ENCODE results near the gene GAS6. TPM values are rescaled to one million over a fixed set of nuclear protein-coding genes. Genes with fewer than 3 reads are reported as not detected.

Gene GAS6
- total and polyA plus RNA-seq, 11 donors: 96.7 to 438 (median 183) TPM

DNA sequence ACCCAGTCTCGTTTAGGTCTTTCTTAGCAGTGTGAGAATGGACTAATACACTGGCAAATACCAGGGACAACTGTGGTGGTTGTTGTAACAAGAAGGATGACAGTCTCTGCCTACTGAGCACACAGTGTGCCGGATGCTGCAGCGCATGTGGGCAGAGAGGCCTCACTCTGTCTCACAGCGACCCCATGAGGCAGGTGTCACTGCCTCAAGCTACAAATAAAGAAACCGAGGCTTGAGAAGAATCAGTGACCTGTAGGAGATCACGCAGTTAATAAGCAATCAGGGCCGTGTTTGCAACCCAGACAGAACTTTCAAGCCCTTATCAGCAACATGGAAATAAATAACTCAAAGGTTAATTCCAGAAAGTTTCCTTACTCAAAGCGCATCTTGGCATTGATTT lies 40.5 kb upstream of the GAS6 start:
- no peaks in the 10 kb centered on the region for H3K9me3 ChIP-seq
- intact Hi-C loops (cut with DNase I): loop anchor here (1.0 to 5.0 kb wide), 3 partner anchors 87 to 88 kb away; no protein-coding TSS in a partner anchor
- peak; percentile 52 to 84 (median 76) for TF ChIP-seq CTCF (IDR thresholded peaks at IDR 0.05)
- TF ChIP-seq POLR2A (IDR thresholded peaks at IDR 0.05): no peak
- ATAC-seq: peak; percentile 90 to 95 (median 94)
- H3K4me3 ChIP-seq: no peak overlapping the region
- 29 to 48% (median 38%) methylated on average over 8 of the region's 8 CpGs for WGBS, 4 donors
- peaks cover 0 to 10% (median 3%) of the 10 kb centered on the region in 12 donors for H3K4me1 ChIP-seq
- H3K27ac ChIP-seq: no peak overlapping the region
- DNase-seq: peak in 3 of 5 donors; percentile 63 to 77 (median 76)
- peaks cover 0 to 10% (median 0%) of the 10 kb centered on the region in 9 donors for H3K27me3 ChIP-seq
- no peaks in the 10 kb centered on the region for H3K36me3 ChIP-seq

DNA sequence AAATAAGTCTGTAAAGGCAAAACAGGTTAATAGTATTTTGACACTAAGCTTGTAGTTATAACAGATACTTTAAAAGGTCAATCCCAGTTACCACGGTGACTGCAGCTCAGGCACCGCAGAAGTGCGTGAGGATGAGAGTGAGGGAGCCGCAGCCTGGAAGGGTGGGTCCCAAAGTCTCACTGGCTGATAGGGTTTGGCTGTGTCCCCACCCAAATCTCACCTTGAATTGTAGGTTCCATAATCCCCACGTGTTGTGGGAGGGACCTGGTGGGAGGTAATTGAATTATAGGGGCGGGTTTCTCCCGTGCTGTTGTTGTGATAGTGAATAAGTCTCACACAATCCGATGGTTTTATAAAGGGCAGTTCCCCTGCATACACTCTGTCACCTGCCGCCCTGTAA lies 40.0 kb upstream of the GAS6 start:
- Histone ChIP-seq H3K27me3 (peaks cover 0 to 5% (median 0%) of the 10 kb centered on the region in 9 donors), H3K9me3 (no peaks in the 10 kb centered on the region), H3K27ac (peak overlapping the region in 1 of 12 donors; percentile 24), H3K4me3 (no peak overlapping the region), H3K4me1 (peaks cover 0 to 10% (median 3%) of the 10 kb centered on the region in 12 donors), H3K36me3 (no peaks in the 10 kb centered on the region)
- intact Hi-C loops (cut with DNase I): loop anchor here (1.0 to 5.0 kb wide), 3 partner anchors 87 kb away; no protein-coding TSS in a partner anchor
- 82 to 96% (median 89%) methylated on average over 9 of the region's 9 CpGs for WGBS, 4 donors
- no peak for TF ChIP-seq POLR2A (IDR thresholded peaks at IDR 0.05)
- TF ChIP-seq CTCF (IDR thresholded peaks at IDR 0.05): no peak
- ATAC-seq (no peak), DNase-seq (no peak)

DNA sequence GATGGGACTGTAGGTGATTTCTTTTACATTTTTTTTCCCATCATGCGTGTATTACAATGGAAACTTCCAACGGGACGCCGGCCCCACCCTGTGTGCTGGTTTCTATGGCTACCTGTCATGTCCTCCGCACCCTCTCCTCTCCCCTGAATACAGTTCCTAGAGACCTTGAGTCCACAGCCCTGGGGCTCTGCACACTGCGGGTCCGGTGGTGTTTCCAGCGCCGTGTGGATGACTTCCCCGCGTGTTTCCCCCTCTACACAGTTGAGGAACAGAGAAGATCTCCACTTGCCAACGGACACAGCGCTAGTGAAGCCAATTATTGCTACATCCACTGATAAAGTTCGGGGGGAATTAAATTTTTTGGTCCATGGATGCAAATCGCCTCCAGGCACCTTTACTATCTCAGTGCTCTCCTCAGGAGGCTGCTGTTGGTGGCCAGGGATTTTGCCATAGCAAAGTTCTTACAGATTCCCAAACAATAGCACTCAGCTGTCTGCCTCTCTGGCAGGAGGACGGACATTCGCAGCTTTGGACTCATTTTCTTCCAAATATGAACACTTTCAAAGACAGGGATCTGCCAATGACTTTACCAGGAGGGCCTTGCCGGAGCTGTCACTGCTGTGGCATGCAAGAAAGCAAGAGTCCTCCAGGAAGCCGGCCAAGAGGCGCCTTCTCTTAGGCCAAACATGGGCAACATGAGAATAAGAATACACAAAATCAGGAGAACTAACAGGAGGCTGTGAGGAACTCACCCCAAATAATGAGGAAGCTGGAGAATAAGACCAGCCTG lies 39.3 kb upstream of the GAS6 start:
- Histone ChIP-seq H3K4me3 (no peak overlapping the region), H3K27ac (peak overlapping the region in 1 of 12 donors; percentile 24), H3K4me1 (peaks cover 0 to 10% (median 1%) of the 10 kb centered on the region in 12 donors), H3K9me3 (no peaks in the 10 kb centered on the region), H3K27me3 (peaks cover 0 to 2% (median 0%) of the 10 kb centered on the region in 9 donors), H3K36me3 (no peaks in the 10 kb centered on the region)
- intact Hi-C loops (cut with DNase I): loop anchor here in 1 of 10 donors (5.0 kb wide), 1 partner anchor 86 kb away; no protein-coding TSS in a partner anchor
- TF ChIP-seq CTCF (IDR thresholded peaks at IDR 0.05) (no peak), POLR2A (IDR thresholded peaks at IDR 0.05) (no peak)
- ATAC-seq: peak in 1 of 4 donors; percentile 29
- DNase-seq: no peak
- WGBS, 4 donors: 75 to 81% (median 77%) methylated on average over 20 of the region's 20 CpGs

DNA sequence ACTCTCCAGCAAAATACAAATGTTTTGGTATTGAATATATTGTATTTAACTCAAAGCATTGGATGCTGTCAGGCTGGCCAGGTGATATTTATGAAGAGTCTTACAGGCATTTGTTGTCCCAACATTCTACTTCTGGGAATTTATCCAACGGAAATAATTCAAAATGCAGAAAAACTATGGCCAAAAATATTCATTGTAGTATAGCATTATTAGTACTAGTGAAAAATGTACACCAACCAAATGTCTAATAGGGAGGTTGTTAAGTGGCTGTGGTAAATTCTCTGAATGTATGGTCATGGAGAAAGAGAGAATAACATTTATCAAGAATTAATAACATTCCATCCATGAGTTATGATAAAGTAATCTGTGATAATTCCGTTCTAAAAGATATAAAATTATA lies 38.6 kb upstream of the GAS6 start:
- Histone ChIP-seq H3K27ac (no peak overlapping the region), H3K4me1 (peaks cover 0 to 10% (median under 1%) of the 10 kb centered on the region in 12 donors), H3K27me3 (no peaks in the 10 kb centered on the region), H3K36me3 (no peaks in the 10 kb centered on the region), H3K4me3 (no peak overlapping the region), H3K9me3 (no peaks in the 10 kb centered on the region)
- ATAC-seq: no peak
- intact Hi-C loops (cut with DNase I): loop anchor here in 1 of 10 donors (5.0 kb wide), 1 partner anchor 85 kb away; no protein-coding TSS in a partner anchor
- DNase-seq: no peak
- TF ChIP-seq CTCF (IDR thresholded peaks at IDR 0.05): no peak
- no peak for TF ChIP-seq POLR2A (IDR thresholded peaks at IDR 0.05)
- WGBS, 4 donors: 54 to 75% (median 64%) methylated on average over 2 of the region's 2 CpGs
